DND-41 (cell line): ENCODE data around the gene KCP.

Experiments
- CTCF ChIP-seq: IDR thresholded peaks from 2 replicates; pipeline ENCODE4 v1.5.1; 2012; ENCODE audit warnings: borderline replicate concordance, low read length, moderate library complexity, mild to moderate bottlenecking; ENCODE audit not compliant: poor library complexity, severe bottlenecking; ENCODE audit errors: extremely low read depth
- EZH2 ChIP-seq: IDR thresholded peaks from 3 replicates; pipeline ENCODE4 v1.6.1; 2012; ENCODE audit warnings: borderline replicate concordance, low read depth, mild to moderate bottlenecking, moderate library complexity, low read length, inconsistent platforms; ENCODE audit not compliant: severe bottlenecking

- TF ChIP-seq CTCF, result no peak
- TF ChIP-seq EZH2, result no peak
Measured at GRCh38 chr7:128939075-128939860, 28.8 kb upstream of the KCP start.
